Stimulated activated CD8-positive, alpha-beta memory T cell treated with anti-CD3 and anti-CD28 coated beads, Interleukin-15, amount 100 ng/mL, for 4 hours (primary cell): ENCODE data around the gene FZD10.

ENCODE experiments used
- DNase-seq, 2 donors: peaks; one replicate each; pipeline ENCODE4 v3.0.0-alpha.2; 2020; ENCODE audit warnings: low read depth in 2 of 2

FZD10 gene

GRCh38 chr12:130179191-130179590 lies 16.9 kb downstream of the FZD10 start:
- no peak for DNase-seq

GRCh38 chr12:130179621-130180020 lies 17.4 kb downstream of the FZD10 start:
- no peak for DNase-seq

GRCh38 chr12:130181211-130181610 lies 18.9 kb downstream of the FZD10 start:
- no peak for DNase-seq

- no peak for DNase-seq
Observed at GRCh38 chr12:130183585-130184370, 21.5 kb downstream of the FZD10 start.

- DNase-seq = no peak
Observed at GRCh38 chr12:130184404-130185090, 22.3 kb downstream of the FZD10 start.

GRCh38 chr12:130185455-130186391 lies 23.5 kb downstream of the FZD10 start:
- DNase-seq = no peak

GRCh38 chr12:130186651-130187268 lies 24.5 kb downstream of the FZD10 start:
- DNase-seq = no peak

- DNase-seq = no peak
Observed at GRCh38 chr12:130192642-130193345, 30.5 kb downstream of the FZD10 start.

GRCh38 chr12:130194154-130194553 lies 31.9 kb downstream of the FZD10 start:
- DNase-seq = no peak

GRCh38 chr12:130195369-130195768 lies 33.1 kb downstream of the FZD10 start:
- DNase-seq = no peak

- DNase-seq = no peak
Observed at GRCh38 chr12:130195776-130196175, 33.5 kb downstream of the FZD10 start.

GRCh38 chr12:130196827-130197226 lies 34.6 kb downstream of the FZD10 start:
- DNase-seq = no peak

- no peak for DNase-seq
Observed at GRCh38 chr12:130198026-130198662, 35.9 kb downstream of the FZD10 start.

- no peak for DNase-seq
Observed at GRCh38 chr12:130198663-130199060, 36.4 kb downstream of the FZD10 start.

- no peak for DNase-seq
Observed at GRCh38 chr12:130199581-130200390, 37.5 kb downstream of the FZD10 start.

GRCh38 chr12:130200445-130200844 lies 38.2 kb downstream of the FZD10 start:
- no peak for DNase-seq

GRCh38 chr12:130201037-130201436 lies 38.8 kb downstream of the FZD10 start:
- no peak for DNase-seq

- DNase-seq = no peak
Observed at GRCh38 chr12:130202201-130202600, 39.9 kb downstream of the FZD10 start.

GRCh38 chr12:130203151-130203550 lies 40.9 kb downstream of the FZD10 start:
- no peak for DNase-seq

- no peak for DNase-seq
Observed at GRCh38 chr12:130204541-130204953, 42.3 kb downstream of the FZD10 start.
